T-helper 1 cell (primary cell): Measurements from ENCODE around the gene ISM2.

Source experiments
- DNase-seq, 5 donors: peaks; one replicate each; pipeline ENCODE4 v3.0.0-alpha.2; 2012 to 2020

ISM2 gene

DNA sequence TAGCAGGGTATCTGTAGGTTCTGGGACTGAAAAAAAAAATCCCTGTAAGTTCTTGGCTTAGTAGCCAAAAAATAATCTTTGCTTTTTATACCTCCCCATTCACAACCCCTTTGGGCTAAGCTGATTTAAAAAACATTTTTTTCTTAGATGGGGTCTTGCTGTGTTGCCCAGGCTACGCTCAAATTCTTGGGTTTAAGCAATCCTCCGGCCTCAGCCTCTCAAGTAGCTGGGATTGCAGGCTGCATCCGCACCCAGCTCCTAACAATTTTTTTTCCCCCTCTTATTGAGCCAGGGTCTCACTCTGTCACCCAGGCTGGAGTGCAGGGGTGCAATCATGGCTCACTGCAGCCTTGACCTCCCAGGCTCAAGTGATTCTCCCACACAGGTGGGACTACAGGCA, 9.1 kb upstream of the ISM2 start:
- no peak for DNase-seq

DNA sequence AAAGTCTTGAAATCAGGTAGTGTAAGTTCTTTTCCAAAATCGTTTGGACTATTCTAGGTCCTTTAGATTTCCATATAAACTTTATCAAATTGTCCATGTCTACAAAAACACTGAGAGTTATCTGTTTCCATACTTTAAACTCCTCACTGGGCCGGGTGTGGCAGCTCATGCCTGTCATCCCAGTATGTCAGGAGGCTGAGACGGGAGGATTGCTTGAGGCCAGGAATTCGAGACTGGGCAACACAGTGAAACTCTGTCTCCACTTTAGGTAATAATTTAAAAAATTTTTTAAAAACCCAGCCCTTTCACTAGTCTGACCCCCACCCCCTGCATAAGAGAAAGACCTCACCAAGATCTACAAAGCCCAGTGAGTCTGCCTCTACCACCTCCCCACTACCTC, 6.4 kb upstream of the ISM2 start:
- DNase-seq = no peak

DNA sequence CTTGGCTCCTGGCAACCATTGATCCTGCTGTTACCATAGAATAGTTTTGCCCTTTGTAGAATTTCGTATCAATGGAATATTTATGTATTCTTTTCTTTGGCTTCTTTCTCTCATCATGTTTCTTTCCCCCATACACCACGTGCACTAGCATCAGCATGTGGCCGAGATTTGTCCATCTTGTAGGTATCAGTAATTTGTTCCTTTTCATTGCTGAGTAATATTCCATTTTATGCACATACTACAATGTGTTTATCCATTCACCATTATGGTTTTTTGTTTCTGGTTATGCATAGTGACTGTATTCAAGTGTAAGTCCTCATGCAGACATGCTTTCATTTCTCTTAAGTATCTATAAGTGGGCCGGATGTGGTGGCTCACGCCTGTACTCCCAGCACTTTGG, 4.5 kb upstream of the ISM2 start:
- DNase-seq = no peak

DNA sequence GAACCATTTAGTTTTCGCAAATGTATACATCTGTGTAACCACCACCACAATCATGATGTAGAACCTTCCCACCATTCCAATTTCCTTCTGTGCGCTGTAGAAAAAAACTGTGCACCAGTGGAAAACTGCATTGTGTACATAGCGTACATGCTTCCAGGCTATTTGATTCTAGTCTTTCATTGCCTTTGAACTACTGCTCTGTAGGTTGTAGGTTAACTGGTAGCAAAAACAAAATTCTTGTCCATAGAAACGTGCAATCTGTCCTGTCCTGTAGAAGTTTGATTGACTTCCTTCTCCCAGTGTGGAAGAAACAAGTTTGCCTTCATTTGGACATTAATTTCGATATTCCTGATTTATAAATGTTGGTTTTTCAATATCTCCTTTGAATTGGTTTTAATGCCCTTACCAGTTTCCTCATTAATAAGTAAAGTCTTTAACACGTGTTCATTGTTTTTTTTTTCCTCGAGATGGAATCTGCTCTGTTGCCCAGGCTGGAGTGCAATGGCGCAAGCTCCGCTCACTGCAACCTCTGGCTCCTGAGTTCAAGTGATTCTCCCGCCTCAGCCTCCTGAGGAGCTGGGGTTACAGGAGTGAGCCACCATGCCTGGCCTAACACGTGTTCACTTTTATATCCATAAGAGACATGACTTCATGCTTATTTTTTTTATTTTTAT, 3.6 kb upstream of the ISM2 start:
- no peak for DNase-seq

DNA sequence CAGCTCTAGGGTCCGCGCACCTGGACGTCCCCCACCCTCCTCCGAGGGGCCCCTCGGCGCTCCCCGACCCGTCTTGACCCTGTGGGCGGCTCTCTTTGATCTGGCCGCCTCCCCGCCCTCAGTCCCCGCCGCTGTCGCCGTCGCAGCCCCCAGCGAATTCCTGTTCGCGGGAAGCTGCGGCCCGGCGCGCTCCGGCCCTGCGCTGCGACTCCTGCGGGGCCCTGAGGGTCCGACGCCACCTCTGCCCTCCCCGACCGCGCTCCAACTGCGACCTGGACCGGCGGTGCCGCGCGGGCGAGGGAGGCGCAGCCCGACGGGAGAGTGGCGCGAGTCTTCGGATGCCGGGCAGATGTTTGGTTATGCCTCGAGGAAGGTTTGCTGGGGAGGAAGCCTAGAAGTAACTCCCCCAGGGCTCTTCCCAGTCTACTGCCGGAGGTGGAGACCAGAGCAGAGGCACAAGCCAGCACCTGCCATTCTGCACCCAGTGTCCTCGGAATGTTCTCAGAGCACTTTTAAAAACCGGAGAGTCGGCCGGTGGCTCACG, 440 bp upstream of the ISM2 start:
- DNase-seq = no peak

DNA sequence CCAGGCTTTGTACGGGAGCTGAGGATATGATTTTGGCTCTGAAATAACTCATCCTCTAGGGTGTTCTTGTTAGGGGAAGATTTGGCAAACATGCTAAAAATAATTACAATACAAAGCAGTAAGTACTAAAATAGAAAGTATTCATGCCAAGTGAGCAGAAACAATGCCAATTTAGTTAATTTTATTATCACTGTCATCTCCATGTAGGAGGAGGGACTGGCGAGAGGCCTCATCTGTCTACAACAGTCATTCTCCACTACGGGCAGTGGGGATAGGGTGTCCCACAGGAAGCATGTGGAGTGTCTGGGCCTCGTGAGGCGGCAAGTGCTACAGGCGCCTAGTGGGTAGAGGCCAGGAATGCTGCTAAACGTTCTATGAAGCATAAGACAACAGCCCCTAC, 3.3 kb downstream of the ISM2 start:
- DNase-seq = no peak

DNA sequence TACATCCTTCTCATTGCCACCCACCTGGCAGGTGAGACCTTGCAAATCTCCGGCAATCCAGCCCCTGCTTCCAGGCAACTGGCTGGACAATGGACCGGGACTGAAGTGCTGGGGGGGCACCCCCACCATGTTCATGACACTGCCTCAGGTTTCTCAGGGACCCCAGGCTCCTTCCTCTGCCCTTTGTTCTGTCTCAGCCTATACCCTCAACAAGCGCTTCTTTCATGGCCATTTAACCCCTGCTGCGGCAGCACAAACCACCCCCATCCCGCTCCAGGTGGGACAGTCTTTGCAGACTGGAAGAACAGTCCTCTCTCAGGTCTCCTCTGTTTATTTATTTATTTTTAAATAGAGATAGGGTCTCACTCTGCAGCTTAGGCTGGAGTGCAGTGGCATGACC, 7.6 kb downstream of the ISM2 start:
- no peak for DNase-seq

DNA sequence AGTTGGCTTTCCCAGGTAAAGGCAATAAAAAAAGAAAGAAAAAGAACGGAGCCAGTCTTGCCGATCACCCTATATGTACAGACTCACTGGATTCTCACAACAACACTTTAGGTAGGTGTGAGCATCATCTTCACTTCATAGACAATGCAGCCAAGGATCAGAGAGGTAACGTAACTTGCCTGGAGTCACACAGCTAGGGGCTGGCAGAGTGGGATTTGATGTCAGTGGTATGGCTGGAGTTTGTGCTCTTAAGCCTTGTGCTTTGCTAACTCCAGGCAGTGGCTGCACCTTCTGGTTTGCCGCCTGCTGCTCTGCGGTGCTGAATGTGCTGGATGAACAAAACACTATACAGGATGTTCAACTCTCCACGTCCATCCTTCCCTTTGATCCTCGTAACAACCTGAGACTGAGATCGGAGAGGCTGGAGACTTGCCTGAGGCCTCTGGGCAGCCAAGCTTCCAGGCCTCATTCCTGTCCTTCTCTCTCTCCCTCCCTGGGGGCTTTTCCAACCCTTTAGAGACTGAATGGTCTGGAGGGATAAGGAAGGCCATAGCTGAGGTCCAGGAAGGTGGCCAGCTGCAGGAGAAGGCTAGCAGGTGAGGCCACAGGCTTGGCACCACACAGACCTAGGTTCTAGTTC, 8.1 kb downstream of the ISM2 start:
- no peak for DNase-seq

DNA sequence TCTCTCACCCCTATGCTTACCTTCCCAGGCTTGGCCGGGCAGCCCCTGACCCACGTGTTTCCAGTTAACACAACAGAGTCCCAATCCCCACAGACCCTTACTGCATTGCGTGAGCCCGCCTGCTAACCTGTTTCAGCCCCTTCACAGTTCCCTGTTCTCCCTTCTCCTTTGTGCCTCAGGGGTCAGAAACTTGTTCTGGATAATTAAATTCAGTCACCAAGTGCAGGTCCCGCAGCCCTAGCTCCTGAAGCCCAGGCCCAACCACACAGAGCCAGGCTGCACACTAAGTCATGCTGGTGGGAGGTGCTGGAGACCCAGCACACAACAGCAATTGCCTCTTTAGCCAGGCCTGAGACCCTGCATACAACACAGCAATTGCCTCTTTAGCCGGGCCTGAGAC, 9.6 kb downstream of the ISM2 start:
- DNase-seq = no peak

DNA sequence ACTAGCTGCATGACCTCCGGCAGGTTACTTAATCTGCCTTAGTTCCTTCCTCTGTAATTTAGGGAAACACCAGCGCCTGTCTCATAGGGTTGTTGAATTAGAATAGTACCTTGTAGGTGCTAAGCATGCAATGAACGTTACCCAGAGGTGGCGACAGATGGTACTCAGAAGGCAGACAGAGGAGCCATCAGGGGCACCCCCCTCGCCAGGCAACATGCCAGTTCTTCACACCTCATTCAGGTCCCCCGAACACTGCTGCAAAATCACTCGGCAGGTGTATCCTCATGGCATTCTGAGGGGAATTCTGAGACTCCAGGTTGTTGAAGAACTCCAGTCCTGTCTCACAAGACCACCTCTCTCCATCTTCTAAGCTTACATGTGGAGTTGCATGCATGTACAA, 10.1 kb downstream of the ISM2 start:
- no peak for DNase-seq

DNA sequence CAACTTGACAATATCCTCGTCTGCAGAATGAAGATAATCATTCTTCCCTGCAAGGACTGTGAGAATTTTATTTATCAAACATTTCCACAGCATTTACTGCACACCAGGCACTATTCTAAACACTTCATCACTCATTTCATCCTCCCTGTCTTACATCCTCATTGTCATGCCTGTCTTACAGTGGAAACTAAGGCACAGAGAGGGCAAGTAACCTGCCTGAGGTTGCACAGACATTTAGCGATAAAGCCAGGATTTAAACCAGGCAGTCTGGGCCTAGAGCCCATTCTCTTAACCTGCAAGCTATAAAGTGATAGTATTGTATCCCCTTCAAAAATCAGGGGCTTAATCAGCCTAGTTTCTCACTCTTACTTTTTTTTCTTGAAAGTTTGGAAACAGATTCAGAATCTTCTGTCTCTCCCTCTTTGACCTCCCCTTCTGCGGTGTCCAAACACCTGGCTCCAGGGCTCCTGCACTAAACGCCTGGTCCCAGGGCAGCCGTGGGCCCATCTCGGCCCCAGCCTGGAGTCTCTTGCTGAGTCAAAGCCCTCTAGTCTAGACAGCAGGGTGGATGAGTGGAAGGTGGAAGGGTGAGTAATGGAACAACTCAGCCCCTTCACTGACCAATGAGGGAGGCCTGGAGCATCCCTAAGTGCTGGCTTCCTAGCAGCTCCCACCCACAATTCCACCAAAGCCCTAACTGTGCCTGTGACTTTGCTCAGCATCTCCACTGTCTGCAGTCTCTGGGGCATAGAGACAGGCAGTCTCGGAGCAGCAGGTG, 12.5 kb downstream of the ISM2 start:
- no peak for DNase-seq

DNA sequence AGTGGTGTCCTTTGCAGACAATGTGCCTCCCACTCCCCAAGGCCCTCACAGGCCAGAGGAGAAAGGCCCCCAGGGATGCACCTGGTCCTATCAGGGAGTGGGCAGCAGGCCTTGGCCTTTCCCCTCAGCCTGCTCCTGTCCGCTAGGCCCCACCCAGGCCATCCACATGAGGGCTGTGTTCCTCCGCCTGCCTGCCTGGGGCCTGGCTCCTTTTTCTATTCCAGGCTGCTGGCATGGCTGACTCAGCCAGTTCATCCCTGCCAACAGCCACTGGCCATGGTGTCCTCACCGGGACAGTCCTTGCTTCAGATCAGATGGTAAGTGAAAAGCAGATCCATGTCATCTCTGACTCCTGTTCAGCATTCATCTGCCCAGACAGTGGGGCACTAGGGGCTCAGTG, 13.4 kb downstream of the ISM2 start:
- no peak for DNase-seq

DNA sequence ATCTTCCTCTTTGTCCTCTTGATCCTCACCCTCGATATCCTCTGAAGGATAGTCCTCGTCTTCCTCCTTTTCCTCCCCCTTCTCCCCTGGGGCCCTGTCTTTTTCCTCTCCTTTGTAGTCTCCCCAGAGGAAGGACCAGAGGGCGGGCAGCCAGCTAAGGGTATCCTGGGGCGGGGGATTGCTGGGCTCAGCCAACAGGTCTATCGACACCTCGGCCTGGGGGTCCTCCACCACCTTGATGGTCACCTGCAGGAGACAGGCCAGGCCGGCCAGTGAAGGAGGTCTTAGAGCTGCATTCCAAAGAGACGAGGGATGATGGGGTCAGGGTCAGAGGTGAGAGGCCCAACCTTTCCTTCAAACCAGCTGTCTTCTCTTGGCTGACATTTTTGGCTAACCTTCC, 16.2 kb downstream of the ISM2 start:
- DNase-seq = no peak

DNA sequence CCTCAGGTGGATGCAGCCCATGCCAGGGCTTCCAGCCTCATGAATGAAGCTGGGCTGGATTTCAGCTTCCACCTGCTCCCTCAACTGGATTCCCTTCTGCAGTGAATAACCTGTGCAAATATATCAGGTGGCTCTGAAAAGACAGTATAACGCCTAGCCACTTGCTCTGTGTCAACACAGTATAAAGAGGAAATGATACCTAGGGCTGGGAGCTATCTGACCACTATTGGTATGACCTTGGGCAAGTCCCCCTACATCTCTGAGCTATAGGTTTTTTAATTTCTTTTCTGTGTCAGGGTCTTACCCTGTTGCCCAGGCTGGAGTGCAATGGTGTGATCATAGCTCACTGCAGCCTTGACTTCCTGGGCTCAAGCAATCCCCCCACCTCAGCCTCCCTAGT, 19.8 kb downstream of the ISM2 start:
- no peak for DNase-seq

DNA sequence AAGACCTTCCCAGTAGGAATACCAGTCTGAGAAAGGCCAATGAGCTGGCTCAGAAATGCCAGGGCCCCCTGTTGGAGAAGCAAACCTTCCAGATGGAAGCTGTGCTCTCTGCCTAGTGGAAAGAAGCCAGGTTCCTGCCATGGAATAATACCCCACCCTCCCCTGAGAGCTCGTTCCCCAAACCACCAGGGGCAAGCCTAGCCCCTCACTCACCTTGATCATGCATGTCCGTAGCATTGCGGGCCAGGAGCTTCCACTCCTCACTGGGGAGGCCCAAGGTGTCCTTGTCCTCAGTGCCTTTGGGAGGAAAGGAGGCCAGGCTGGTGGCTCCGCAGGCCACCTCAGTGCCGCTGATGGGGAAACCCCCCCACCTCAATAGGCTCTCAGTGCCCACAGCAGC, 20.6 kb downstream of the ISM2 start:
- no peak for DNase-seq

DNA sequence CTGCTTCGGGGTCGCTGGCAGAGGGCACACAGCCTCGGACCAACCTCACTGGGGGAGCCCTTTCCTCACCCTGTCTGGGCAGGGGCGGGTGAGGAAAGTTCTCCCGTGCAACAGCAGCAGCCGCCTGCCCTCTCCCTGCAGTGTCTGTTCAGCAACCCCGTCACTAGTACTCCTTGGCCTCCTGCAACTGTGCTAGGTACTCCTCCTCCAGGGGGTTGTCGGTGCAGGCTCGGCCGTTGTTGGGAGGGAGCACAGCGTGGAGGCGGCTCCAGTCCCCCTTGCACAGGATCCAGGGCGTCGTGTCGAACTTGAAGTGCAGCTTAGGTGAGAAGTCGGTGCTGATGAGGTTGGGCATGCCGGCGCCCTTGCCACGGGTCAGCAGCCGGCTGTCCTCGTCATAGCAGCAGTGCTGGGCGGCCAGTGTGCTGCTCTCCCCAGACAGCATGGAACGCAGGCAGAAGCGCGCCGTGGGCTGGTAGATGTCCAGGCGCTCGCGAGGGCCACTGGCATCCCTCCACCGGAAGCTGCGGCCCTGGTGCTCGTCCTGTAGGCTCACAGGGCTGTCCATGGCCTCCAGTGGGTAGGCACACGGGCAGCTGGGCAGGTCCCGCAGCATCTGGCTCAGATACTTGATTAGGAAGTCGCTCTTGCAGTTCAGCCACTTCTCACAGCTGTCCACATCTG, 23.0 kb downstream of the ISM2 start:
- no peak for DNase-seq

DNA sequence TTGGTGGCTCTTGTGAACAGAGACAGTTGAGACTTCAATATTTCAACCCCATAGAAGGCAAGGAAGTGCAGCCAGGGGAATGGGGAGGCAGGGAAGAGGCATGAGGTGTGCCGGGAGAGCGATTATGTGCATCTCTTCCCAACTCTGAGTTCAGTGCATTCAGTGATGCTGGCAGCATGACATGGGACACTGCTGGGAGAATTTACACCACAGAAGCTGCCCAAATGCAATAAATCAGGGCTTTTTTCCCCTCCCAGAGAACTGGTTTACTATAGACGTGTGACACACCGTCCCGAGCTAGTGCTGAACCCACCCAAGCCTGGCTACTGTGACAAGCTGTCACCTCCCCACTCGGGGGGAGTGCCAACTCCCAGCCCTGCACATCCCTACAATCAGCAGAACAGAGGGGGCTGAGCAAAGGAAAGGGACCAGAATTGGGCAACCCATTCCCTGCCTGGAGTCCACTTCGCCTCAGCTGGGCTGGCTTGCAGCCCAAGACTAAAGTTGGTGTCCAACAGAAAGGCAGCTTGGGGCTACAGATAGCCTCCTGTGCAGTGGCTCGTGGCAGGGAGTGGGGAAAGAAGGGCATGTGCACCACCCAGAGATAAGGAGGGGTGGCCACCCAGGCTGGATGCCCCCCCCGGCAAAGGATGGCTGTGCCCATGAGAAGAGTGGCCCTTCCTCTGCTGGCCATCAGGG, 24.0 kb downstream of the ISM2 start:
- no peak for DNase-seq

DNA sequence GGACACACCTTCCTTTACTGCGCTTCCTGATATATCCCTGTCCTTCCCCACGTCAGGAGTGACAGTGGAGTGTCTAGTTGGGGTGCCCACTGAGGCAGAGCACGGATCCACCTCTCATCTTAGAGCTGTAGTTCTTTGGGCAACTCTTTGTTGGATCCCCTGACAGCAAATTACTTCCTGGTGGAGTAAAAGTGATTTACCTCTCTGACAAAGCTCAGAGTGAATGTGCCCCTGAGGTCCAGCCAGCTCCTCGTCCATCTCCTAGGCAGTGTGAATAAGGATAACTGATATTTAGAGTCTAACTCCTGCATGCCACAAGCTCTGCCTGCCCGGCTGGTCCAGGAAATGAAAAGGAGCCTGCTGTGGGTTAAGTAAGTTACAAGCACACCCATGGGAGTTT, 24.7 kb downstream of the ISM2 start:
- DNase-seq = no peak

DNA sequence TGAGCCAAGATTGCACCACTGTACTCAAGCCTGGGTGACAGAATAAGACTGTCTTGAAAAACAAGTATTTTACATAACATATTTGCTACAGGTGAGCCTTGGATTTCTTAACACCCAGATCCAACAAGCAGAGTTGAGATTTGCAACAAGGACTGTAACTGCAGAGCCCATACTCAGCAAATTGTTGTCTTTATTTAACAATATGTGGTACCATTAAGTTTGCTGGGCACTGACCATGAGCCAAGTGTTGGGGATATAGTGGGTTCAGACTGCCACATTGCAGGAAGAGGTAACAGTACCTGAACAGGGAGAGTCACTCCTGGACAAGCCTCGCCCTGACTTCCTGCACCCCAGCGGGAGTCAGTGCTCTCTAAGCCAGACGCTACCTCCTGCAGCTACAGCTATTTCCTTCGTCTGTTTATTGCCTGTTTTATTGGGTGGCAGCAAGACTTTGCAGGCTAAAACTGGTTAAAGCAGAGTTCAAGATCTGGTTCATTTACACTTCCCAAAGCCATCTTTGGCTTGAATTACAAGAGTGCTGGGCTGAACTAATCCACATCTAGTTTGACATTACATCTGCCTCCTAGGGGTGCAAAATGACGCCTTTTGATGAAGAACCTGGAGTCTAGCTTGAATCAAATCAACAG, 28.3 kb downstream of the ISM2 start:
- DNase-seq = no peak

DNA sequence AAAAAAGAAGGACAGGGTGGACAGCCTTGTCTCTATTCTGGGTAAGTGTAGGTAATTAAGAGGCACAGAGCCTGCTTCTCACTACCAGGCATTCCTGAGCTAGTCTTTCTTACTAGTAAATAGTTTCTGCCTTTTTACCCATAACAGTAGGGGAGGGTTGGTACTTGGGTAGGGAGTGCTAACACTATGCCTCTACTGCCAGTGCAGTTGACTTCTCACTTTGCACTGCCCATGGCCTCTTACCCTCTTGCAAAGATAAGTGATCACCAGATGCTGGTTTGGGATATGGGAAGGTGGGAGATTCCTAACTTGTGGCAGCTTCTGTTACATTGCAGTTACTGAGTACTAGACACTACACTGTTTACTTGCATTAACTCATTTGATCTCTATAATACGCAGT, 29.1 kb downstream of the ISM2 start:
- DNase-seq = no peak

DNA sequence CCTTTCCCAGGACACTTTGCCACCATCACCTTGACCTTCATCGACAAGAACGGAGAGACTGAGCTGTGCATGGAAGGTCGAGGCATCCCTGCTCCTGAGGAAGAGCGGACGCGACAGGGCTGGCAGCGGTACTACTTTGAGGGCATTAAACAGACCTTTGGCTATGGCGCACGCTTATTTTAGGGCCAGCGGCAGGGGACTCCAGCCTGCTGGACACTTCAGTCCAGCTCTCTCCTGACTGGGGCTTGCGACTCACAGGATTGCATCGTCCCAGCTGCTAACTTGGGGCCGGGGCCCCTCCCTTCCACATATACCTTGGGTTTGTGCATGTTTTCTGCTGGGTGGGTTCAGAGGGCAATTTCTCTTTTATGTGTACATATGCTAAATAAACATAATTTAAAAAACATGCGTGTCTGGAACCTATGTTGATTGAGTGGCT, 29.5 kb downstream of the ISM2 start:
- DNase-seq = no peak

DNA sequence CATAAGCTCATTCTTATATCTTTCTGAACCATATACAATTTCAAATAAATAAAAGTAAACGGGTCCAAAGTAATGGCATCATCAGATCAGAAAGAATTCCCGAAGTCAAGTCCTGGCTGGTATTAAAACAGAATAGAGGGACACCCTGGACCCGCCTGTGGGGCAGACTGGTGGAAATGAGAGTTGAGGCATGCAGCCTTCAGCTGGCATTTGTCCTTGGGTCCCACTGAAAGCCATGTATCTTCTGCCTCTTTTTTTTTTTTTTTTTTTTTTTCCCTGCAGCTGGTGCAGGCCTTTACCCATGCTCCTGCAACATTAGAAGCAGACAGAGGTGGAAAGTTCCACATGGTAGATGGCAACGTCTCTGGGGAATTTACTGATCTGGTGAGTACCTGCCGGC, 30.8 kb downstream of the ISM2 start:
- DNase-seq = no peak
